Activated T-helper 2 cell treated with anti-CD3 and anti-CD28 coated beads, Interferon-gamma antibody, Interleukin-2, Interleukin-4, amounts not matched to agents 10 μg/mL and 5 μg/mL and 100 μg/mL, durations not matched to agents 14 hours and 24 hours and 36 hours (primary cell): Measurements from ENCODE around the gene U2AF2. TPM values are rescaled to one million over a fixed set of nuclear protein-coding genes. Genes with fewer than 3 reads are reported as not detected.
"Not testable (repeated sequence)": the region's sequence is repeated elsewhere in the genome, so short reads cannot be mapped to it uniquely, and the experiment has no call there.

ENCODE experiments used
- DNase-seq: peaks from one replicate; pipeline ENCODE4 v3.0.0; 2021; ENCODE audit warnings: low spot score
- H3K27ac Mint-ChIP-seq: one replicate; pipeline ENCODE4 v1.8.0; 2021; ENCODE audit warnings: mixed read lengths
- H3K27me3 Mint-ChIP-seq: one replicate; pipeline ENCODE4 v1.8.0; 2021; ENCODE audit warnings: low read depth, mixed read lengths
- H3K36me3 Mint-ChIP-seq: one replicate; pipeline ENCODE4 v1.8.0; 2021; ENCODE audit warnings: low read depth, mixed read lengths
- H3K4me1 Mint-ChIP-seq: one replicate; pipeline ENCODE4 v1.8.0; 2021; ENCODE audit warnings: low read depth, mixed read lengths
- H3K4me3 Mint-ChIP-seq: one replicate; pipeline ENCODE4 v1.8.0; 2021; ENCODE audit warnings: low read depth, mild to moderate bottlenecking, moderate library complexity, mixed read lengths
- H3K9me3 Mint-ChIP-seq: one replicate; pipeline ENCODE4 v1.8.0; 2021; ENCODE audit warnings: mixed read lengths
- intact Hi-C: fragments of 100-400 bp; cut with micrococcal nuclease; formaldehyde crosslinking; loops from one replicate; pipeline ENCODE4 v1.15.1; 2023
- total RNA-seq: library from RNA; stranded (reverse); gene quantifications from 2 replicates; pipeline ENCODE4 v1.2.3, GENCODE V29; 2022

U2AF2 gene
- total RNA-seq, 1 donor from 2014 or later = 351 TPM

GRCh38 chr19:55712804-55713631, 58.2 kb downstream of the U2AF2 start:
- Mint-ChIP-seq H3K9me3 (peaks cover 11% of the 10 kb centered on the region), H3K4me3 (no peak overlapping the region), H3K4me1 (no peaks in the 10 kb centered on the region), H3K27me3 (no peaks in the 10 kb centered on the region), H3K36me3 (no peaks in the 10 kb centered on the region), H3K27ac (no peak overlapping the region)
- intact Hi-C loops = no loop called here
- no peak for DNase-seq

GRCh38 chr19:55716531-55716930, 61.7 kb downstream of the U2AF2 start:
- Mint-ChIP-seq H3K27me3 (no peaks in the 10 kb centered on the region), H3K4me3 (no peak overlapping the region), H3K4me1 (no peaks in the 10 kb centered on the region), H3K36me3 (no peaks in the 10 kb centered on the region), H3K27ac (no peak overlapping the region), H3K9me3 (peaks cover 27% of the 10 kb centered on the region)
- intact Hi-C loops = no loop called here
- no peak for DNase-seq

- no peak overlapping the region for H3K27ac Mint-ChIP-seq
- no peak for DNase-seq
Observed at GRCh38 chr19:55717251-55717650, 62.4 kb downstream of the U2AF2 start.

GRCh38 chr19:55717879-55718711, 63.3 kb downstream of the U2AF2 start:
- H3K27ac Mint-ChIP-seq, DNase-seq, intact Hi-C loops, H3K4me1 Mint-ChIP-seq, H3K27me3 Mint-ChIP-seq, H3K4me3 Mint-ChIP-seq, H3K36me3 Mint-ChIP-seq: not testable (repeated sequence)
- H3K9me3 Mint-ChIP-seq = peaks cover 30% of the 10 kb centered on the region

More at GRCh38 chr19:55717251-55717650, 62.4 kb downstream of the U2AF2 start:
- Mint-ChIP-seq H3K9me3 (peaks cover 32% of the 10 kb centered on the region), H3K4me3 (no peak overlapping the region), H3K36me3 (no peaks in the 10 kb centered on the region), H3K4me1 (no peaks in the 10 kb centered on the region), H3K27me3 (no peaks in the 10 kb centered on the region)
- intact Hi-C loops = no loop called here

- H3K9me3 Mint-ChIP-seq = peaks cover 28% of the 10 kb centered on the region
- no peak overlapping the region for H3K27ac Mint-ChIP-seq
- H3K27me3 Mint-ChIP-seq = no peaks in the 10 kb centered on the region
- intact Hi-C loops = no loop called here
- no peak overlapping the region for H3K4me3 Mint-ChIP-seq
- H3K36me3 Mint-ChIP-seq = no peaks in the 10 kb centered on the region
- H3K4me1 Mint-ChIP-seq = no peaks in the 10 kb centered on the region
- no peak for DNase-seq
Observed at GRCh38 chr19:55720214-55720746, 65.4 kb downstream of the U2AF2 start.

- H3K9me3 Mint-ChIP-seq = peaks cover 28% of the 10 kb centered on the region
Observed at GRCh38 chr19:55720801-55721200, 66.0 kb downstream of the U2AF2 start.

GRCh38 chr19:55723491-55723890, 68.7 kb downstream of the U2AF2 start:
- Mint-ChIP-seq H3K4me3 (no peak overlapping the region), H3K36me3 (no peaks in the 10 kb centered on the region), H3K27ac (no peak overlapping the region), H3K4me1 (no peaks in the 10 kb centered on the region), H3K9me3 (peaks cover 32% of the 10 kb centered on the region), H3K27me3 (no peaks in the 10 kb centered on the region)
- intact Hi-C loops = no loop called here
- DNase-seq = no peak

More at GRCh38 chr19:55720801-55721200, 66.0 kb downstream of the U2AF2 start:
- no peaks in the 10 kb centered on the region for H3K27me3 Mint-ChIP-seq
- H3K4me3 Mint-ChIP-seq = no peak overlapping the region
- no peaks in the 10 kb centered on the region for H3K4me1 Mint-ChIP-seq
- intact Hi-C loops = no loop called here
- no peaks in the 10 kb centered on the region for H3K36me3 Mint-ChIP-seq
- DNase-seq = no peak
- H3K27ac Mint-ChIP-seq = no peak overlapping the region

Other genes with a start within 250 kb of the U2AF2 start
- 210 and 220 TPM in 2 replicates for gene UBE2S, start 247.2 kb upstream of the U2AF2 start, total RNA-seq
- not detected in 2 replicates for gene SHISA7, start 211.7 kb upstream of the U2AF2 start, total RNA-seq
- gene ISOC2, start 193.4 kb upstream of the U2AF2 start, total RNA-seq = 30.4 and 34.8 TPM in 2 replicates
- gene C19orf85, start 190.3 kb upstream of the U2AF2 start, total RNA-seq = not detected in 2 replicates
- 8.6 and 9.5 TPM in 2 replicates for gene ZNF628, start 178.4 kb upstream of the U2AF2 start, total RNA-seq
- gene NAT14, start 169.8 kb upstream of the U2AF2 start, total RNA-seq = 20.0 and 20.2 TPM in 2 replicates
- gene SSC5D, start 166.6 kb upstream of the U2AF2 start, total RNA-seq = 0.41 and 0.71 TPM in 2 replicates
- gene SBK2, start 117.9 kb upstream of the U2AF2 start, total RNA-seq = not detected in 2 replicates
- not detected in 2 replicates for gene SBK3, start 109.5 kb upstream of the U2AF2 start, total RNA-seq
- gene ZNF579, start 74.2 kb upstream of the U2AF2 start, total RNA-seq = 8.2 and 10.7 TPM in 2 replicates
- 18.2 and 18.9 TPM in 2 replicates for gene FIZ1, start 55.5 kb upstream of the U2AF2 start, total RNA-seq
- gene ZNF524, start 54.7 kb upstream of the U2AF2 start, total RNA-seq = 18.4 and 19.7 TPM in 2 replicates
- 13.5 and 13.6 TPM in 2 replicates for gene ZNF865, start 49.4 kb upstream of the U2AF2 start, total RNA-seq
- gene ZNF784, start 30.5 kb upstream of the U2AF2 start, total RNA-seq = 4.3 and 4.9 TPM in 2 replicates
- gene ZNF580, start 14.0 kb upstream of the U2AF2 start, total RNA-seq = 32.1 and 33.3 TPM in 2 replicates
- 26.6 and 27.0 TPM in 2 replicates for gene ZNF581, start 11.4 kb upstream of the U2AF2 start, total RNA-seq
- 7.2 and 8.1 TPM in 2 replicates for gene CCDC106, start 6.8 kb upstream of the U2AF2 start, total RNA-seq
- gene EPN1, start 20.2 kb downstream of the U2AF2 start, total RNA-seq = 40.3 and 41.8 TPM in 2 replicates
- not detected in 2 replicates for gene NLRP9, start 83.4 kb downstream of the U2AF2 start, total RNA-seq
- gene RFPL4A, start 104.1 kb downstream of the U2AF2 start, total RNA-seq = not detected in 2 replicates
- not detected in 2 replicates for gene RFPL4AL1, start 114.1 kb downstream of the U2AF2 start, total RNA-seq
- not detected in 2 replicates for gene NLRP11, start 177.0 kb downstream of the U2AF2 start, total RNA-seq
- gene NLRP4, start 181.5 kb downstream of the U2AF2 start, total RNA-seq = not detected in 2 replicates